ENCODE results near the gene GXYLT2.

GRCh38 chr3:72962317-72962716 lies 74.5 kb downstream of the GXYLT2 start:
- TF ChIP-seq USF2 (IDR thresholded peaks at IDR 0.05; ENCODE audit: low read depth, low read length) (no peak), USF2 (CRISPR knock-in tag; IDR thresholded peaks at IDR 0.05; ENCODE audit: borderline replicate concordance) (no peak), TBP (CRISPR knock-in tag; IDR thresholded peaks at IDR 0.05) (no peak), CHD4 (IDR thresholded peaks at IDR 0.05; ENCODE audit: borderline replicate concordance, low read length) (no peak), CTCF (CRISPR knock-in tag; IDR thresholded peaks at IDR 0.05) (no peak), ZNF549 (CRISPR knock-in tag; IDR thresholded peaks at IDR 0.05) (no peak), ERF (CRISPR knock-in tag; IDR thresholded peaks at IDR 0.05) (no peak), JUNB (CRISPR knock-in tag; IDR thresholded peaks at IDR 0.05; ENCODE audit: borderline replicate concordance) (no peak), U2AF1 (optimal IDR thresholded peaks at IDR 0.05; ENCODE audit: low read depth, low read length) (no peak)

Measured in HepG2 (cell line).